ENCODE measurements around the gene TGM3.

GRCh38 chr20:2292416-2293110 is 3.2 kb upstream of the TGM3 start:
- TF ChIP-seq, protein P1, sequence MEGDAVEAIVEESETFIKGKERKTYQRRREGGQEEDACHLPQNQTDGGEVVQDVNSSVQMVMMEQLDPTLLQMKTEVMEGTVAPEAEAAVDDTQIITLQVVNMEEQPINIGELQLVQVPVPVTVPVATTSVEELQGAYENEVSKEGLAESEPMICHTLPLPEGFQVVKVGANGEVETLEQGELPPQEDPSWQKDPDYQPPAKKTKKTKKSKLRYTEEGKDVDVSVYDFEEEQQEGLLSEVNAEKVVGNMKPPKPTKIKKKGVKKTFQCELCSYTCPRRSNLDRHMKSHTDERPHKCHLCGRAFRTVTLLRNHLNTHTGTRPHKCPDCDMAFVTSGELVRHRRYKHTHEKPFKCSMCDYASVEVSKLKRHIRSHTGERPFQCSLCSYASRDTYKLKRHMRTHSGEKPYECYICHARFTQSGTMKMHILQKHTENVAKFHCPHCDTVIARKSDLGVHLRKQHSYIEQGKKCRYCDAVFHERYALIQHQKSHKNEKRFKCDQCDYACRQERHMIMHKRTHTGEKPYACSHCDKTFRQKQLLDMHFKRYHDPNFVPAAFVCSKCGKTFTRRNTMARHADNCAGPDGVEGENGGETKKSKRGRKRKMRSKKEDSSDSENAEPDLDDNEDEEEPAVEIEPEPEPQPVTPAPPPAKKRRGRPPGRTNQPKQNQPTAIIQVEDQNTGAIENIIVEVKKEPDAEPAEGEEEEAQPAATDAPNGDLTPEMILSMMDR (conservative IDR thresholded peaks at IDR 0.05; ENCODE audit: low read depth in 2 of 2) = no peak
- TF ChIP-seq, protein P2, sequence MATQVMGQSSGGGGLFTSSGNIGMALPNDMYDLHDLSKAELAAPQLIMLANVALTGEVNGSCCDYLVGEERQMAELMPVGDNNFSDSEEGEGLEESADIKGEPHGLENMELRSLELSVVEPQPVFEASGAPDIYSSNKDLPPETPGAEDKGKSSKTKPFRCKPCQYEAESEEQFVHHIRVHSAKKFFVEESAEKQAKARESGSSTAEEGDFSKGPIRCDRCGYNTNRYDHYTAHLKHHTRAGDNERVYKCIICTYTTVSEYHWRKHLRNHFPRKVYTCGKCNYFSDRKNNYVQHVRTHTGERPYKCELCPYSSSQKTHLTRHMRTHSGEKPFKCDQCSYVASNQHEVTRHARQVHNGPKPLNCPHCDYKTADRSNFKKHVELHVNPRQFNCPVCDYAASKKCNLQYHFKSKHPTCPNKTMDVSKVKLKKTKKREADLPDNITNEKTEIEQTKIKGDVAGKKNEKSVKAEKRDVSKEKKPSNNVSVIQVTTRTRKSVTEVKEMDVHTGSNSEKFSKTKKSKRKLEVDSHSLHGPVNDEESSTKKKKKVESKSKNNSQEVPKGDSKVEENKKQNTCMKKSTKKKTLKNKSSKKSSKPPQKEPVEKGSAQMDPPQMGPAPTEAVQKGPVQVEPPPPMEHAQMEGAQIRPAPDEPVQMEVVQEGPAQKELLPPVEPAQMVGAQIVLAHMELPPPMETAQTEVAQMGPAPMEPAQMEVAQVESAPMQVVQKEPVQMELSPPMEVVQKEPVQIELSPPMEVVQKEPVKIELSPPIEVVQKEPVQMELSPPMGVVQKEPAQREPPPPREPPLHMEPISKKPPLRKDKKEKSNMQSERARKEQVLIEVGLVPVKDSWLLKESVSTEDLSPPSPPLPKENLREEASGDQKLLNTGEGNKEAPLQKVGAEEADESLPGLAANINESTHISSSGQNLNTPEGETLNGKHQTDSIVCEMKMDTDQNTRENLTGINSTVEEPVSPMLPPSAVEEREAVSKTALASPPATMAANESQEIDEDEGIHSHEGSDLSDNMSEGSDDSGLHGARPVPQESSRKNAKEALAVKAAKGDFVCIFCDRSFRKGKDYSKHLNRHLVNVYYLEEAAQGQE (IDR thresholded peaks at IDR 0.05; ENCODE audit: unreplicated experiment) = no peak
- no peak for TF ChIP-seq POLR2AphosphoS5 (IDR thresholded peaks at IDR 0.05; ENCODE audit: low read depth)
